Glomerular endothelial cell (primary cell): ENCODE measurements around the gene NASP. TPM values are rescaled to one million over a fixed set of nuclear protein-coding genes. Genes with fewer than 3 reads are reported as not detected.

Experiments
- DNase-seq: peaks from one replicate; pipeline ENCODE4 v3.0.0-alpha.2; 2011; ENCODE audit warnings: low read depth, low spot score; ENCODE audit errors: extremely low read depth
- total RNA-seq: library from RNA; depleted of rRNA; stranded (reverse); fragments of >200 nt; gene quantifications from 2 replicates; pipeline ENCODE4 v1.2.3, GENCODE V29; 2015

Gene NASP
- total RNA-seq = 41.2 and 68.8 TPM in 2 replicates

- no peak for DNase-seq
Measured at GRCh38 chr1:45583666-45584350, at the start of gene NASP. NASP (plus strand) TSS chr1:45584041; CDS start chr1:45584147, 106 bp downstream.

GRCh38 chr1:45535988-45536766 is 47.7 kb upstream of the NASP start:
- no peak for DNase-seq

DNA sequence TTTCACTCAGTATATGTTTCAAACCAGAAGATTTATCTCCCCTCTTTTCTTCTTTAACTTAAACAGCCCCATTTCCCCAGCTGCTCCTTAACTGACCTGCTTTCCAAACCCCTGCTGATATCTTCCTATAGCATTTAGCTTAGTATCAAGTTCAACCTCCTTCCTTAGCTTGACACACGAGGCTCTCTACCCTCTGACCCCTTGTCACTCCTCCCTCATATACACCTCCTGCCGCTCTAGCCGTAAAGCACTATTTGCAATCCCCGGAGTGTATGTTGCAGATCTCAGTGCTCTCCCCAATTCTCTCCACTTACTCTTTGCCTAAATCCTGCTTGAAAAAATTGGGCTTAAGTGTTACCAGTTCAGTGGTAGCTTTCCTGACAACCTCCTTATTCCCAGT is 47.0 kb upstream of the NASP start:
- no peak for DNase-seq

GRCh38 chr1:45541193-45541592 is 42.6 kb upstream of the NASP start:
- no peak for DNase-seq

DNA sequence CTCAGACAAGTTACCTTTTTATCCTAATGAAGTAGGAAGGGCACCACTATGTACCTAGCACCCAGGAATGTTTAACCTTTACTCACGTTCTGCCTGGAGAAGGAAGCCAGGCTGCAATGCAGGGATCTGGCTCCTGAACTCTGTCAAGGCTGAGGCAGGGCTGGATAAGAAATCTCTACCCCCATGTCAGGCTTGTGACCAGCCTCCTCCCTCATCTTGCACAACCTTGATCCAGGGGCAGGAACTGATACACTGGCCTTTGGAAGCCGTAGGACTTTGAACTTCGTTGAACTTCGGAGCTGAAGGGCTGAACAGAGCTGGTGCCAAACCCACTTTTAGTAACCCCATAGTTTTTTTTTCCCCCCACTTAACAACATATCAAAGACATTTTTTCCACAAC is 41.2 kb upstream of the NASP start:
- DNase-seq = no peak

- DNase-seq = peak; percentile 51
Measured at GRCh38 chr1:45543581-45544417, 40.0 kb upstream of the NASP start.

DNA sequence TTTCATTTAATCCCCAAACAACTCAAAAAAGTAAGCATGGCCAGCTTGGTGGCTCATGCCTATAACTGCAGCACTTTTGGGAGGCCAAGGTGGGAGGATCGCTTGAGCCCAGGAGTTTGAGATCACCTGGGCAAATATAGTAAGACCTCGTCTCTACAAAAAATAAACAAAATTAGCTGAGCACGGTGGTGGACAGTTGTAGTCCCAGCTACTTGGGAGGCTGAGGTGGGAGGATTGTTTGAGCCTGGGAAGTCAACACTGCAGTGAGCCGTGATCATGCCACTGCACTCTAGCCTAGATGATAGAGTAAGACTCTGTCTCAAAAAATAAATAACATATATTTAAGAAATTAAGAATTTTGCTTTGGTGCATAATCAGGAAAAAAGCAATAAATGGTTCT is 39.3 kb upstream of the NASP start:
- no peak for DNase-seq

DNA sequence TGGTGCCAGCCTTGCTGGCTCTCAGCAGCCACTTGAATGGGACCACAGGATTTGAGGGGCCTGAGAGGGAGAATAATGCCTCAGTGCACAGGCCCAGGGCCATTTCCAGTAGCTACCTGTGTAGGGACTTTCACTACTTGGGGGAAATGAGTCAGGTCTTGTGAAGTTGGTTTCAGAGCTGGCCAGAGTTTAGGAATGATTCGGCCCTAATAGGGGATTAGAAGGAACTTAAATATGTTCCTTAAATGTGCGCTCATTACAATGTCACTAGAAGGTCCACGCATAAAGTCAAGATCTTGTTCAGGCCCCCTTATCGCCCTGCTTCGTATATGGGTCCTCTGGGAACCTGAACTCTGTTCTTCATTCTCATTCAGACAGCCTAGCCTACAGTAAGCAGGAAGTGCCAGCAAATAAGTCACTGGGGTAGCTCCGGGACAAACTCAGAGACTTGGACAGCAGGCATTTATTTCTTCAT is 38.8 kb upstream of the NASP start:
- DNase-seq = no peak

DNA sequence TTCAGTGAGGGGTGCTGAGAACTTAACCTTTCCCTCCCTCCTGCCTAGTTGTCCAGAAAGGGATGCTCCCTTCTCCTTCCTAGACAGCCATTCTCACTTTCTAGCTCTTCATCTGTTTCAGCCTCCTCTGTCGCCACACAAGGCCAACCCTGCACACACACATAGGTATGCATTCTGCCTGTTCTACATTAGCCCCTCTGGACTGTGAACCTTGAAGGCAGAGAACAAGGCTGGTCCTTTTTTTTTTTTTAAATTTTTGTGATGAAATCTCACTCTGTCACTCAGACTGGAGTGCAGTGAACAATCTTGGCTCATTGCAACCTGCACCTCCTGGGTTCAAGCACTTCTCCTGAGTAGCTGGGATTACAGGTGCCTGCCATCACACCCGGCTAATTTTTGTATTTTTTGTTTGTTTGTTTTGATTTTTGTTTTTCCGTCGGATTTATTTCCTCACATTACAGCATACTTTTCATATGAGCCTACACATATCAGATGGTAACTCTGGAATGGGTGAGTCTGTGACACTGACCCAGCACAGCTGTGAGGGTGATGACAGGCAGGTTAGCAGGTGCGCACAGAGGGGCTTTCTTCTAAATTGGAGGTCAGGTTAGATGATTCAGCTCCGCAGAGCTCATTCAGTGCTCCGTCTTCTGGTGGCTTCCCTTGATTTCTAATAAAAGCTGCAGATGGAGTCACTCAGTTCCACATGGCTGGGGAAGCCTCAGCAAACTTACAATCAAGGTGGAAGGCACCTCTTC is 38.1 kb upstream of the NASP start:
- DNase-seq = no peak

DNA sequence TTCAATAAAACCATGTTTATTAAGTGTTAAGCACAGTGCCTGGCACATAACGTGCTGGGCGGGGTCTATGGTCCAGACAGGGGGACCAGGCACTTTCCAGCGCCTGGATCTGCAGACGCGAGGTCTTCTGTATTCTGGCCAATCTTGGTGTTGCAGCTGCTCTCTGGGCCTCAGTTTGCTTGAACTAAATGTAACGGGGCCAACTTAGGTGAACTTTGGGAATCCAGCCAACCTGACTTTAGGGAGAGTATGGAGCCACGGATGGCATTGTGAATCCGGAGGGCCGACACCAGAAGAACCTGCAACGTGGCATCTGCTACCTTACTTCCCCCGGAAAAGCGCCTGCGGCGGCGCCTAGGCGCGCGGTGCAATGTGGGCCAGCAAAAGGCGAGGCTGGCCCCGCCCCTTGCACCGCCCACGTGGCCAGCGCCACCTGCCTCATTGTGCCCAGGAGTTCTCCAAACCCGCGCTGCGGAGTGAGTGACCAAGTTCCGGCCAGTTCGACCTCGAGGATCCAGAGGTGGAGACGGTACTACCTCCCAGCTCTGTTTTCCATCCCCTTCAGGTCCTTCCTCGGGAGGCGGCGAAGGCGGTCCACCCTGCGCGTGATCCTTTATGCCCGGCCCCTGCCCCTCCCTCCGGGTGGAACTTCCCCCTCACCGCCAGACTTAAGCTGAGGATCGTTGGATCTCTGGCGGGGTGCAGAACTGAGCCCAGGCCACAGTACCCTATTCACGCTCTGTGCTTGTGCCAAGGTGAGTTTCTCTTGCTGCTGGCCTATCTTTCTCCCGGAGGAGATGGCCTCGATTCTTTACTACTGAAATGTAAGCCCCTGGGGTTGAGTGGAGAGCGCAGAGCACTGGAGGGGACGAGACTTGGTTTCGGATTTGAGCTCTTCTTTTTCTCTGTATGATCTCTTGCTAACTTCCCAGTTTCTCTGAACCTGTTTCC is 33.2 kb upstream of the NASP start, which contains the start of gene AKR1A1:
Gene AKR1A1 (plus strand): TSS at position 426 of the 951 bp plus-strand sequence. CDS start 10,969 bp downstream, outside the sequence.
- no peak for DNase-seq

DNA sequence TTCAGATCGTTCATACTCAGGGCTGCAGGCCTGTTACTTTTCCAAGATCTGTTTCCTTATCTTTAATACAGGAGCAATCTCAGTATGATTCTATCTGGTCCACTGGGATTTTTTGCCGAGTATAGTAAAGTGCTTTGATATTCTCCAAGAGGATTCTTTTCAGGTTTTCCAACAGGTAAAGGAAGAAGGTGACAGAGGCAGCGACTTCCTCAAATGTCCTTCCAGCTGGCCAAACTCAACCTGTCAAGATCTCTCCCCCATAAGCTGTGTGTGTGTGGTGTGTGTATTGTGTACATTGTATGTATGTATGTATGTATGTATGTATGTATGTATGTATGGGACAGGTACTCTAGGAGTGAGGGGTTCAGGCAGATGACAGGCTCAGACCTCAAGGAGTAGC is 32.2 kb upstream of the NASP start:
- DNase-seq = no peak

GRCh38 chr1:45552331-45552730 is 31.5 kb upstream of the NASP start:
- DNase-seq = no peak

- no peak for DNase-seq
Measured at GRCh38 chr1:45554198-45554597, 29.6 kb upstream of the NASP start.

- DNase-seq = no peak
Measured at GRCh38 chr1:45557422-45557944, 26.4 kb upstream of the NASP start.

DNA sequence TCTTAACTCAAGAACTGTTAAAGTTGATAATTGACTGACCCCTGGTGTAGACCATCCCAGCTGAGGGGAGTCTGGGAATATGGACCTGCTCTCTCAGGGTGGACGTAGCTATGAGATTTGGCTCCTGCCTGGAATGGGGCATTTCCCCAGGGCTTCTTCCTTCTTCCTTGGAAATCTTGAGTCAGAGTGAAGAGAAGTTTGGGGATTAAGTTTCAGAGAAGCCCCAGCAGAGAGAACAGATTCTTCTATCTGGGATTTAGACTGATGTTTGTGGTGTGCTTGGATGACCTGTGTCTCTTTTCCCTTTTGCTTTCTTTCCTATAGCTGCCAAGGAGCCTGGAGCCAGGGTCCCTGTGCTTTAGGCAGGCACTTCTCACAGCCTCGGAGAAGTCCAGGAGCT is 20.0 kb upstream of the NASP start:
- DNase-seq = no peak

- no peak for DNase-seq
Measured at GRCh38 chr1:45566722-45567121, 17.1 kb upstream of the NASP start.

DNA sequence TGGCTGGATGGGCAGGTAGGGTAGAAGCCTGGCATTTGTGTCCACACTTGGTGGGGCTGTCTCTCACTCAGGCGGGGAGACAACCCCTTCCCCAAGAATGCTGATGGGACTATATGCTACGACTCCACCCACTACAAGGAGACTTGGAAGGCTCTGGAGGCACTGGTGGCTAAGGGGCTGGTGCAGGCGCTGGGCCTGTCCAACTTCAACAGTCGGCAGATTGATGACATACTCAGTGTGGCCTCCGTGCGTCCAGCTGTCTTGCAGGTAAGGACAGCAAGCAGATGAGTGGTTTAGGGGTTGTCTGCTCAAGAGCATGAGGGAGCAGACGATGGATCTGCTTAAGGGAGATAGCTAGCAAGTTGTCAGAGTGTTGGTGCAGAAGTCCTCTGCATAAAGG is 15.9 kb upstream of the NASP start:
- no peak for DNase-seq

GRCh38 chr1:45568421-45568820 is 15.4 kb upstream of the NASP start:
- no peak for DNase-seq

DNA sequence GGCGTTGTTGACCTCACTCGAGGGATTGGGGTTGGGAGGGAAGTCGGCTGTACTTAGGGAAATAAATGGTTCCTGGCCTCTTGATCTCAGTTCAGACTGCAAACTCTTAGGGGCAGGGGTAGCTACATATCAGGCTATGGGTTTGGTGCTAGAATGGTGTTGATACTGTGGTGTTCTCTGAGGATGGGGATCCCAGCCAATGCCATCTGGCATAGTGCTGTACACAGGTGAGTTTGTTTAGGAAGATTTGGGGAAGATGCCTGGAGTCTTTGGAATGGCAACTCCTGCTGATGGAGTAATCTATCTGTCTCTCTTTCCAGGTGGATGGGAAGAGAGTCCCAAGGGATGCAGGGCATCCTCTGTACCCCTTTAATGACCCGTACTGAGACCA is 14.3 kb upstream of the NASP start:
- DNase-seq = no peak
